C4-2B (cell line): ENCODE measurements around the gene RAG1.

Experiments used
- CTCF ChIP-seq: fragments of 450-650 bp; conservative IDR thresholded peaks from 2 replicates; pipeline ENCODE4 v1.5.1; 2017; ENCODE audit warnings: mild to moderate bottlenecking
- ZFX ChIP-seq: fragments of 450-650 bp; IDR thresholded peaks from 2 replicates; pipeline ENCODE4 v1.6.1; 2017

- TF ChIP-seq CTCF = no peak
- TF ChIP-seq ZFX = no peak
Observed at GRCh38 chr11:36566407-36567053, 1.3 kb upstream of the RAG1 start.
